ENCODE results near the gene ATG13. TPM values are rescaled to one million over a fixed set of nuclear protein-coding genes. Genes with fewer than 3 reads are reported as not detected.

The ATG13 gene
- total and polyA plus RNA-seq, 4 donors: 36.3 to 49.9 (median 41.2) TPM

DNA sequence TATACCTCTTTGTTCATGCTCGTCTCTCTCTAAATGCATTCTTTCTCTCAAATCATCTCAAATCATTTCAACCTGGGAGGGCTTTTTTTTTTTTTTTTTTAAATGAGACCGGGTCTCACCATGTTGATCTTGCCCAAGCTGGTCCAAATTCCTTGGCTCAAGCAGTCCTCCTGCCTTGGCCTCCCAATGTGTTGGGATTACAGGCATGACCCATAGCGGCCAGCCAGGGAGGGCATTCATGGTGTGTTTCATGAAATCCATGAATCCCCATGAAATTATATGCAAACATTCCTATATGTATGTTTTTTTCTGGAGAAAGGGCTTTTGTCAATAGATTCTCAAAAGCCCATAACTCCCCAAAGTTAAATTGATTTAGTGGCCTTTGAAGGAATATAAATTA is 26.2 kb downstream of the ATG13 start:
- Histone ChIP-seq H3K27me3 (ENCODE audit: control insufficient read depth in 4 of 4, insufficient read depth in 4 of 4, low read length in 3 of 4) (no peaks in the 10 kb centered on the region), H3K9ac (ENCODE audit: low read depth in 1 of 2, low read length in 2 of 2) (no peak overlapping the region), H3K4me3 (ENCODE audit: low read depth in 1 of 3, low read length in 3 of 3) (no peak overlapping the region), H3K36me3 (ENCODE audit: control insufficient read depth in 4 of 4, insufficient read depth in 3 of 4, low read depth in 1 of 4, low read length in 3 of 4) (peaks cover 6 to 28% (median 16%) of the 10 kb centered on the region in 4 donors), H3K27ac (ENCODE audit: low read depth in 1 of 2, low read length in 2 of 2) (no peak overlapping the region), H3K4me1 (ENCODE audit: control insufficient read depth in 4 of 4, insufficient read depth in 4 of 4, low read length in 3 of 4) (peaks cover 3 to 13% (median 10%) of the 10 kb centered on the region in 4 donors), H3K9me3 (ENCODE audit: control insufficient read depth in 4 of 4, low read length in 3 of 4) (no peaks in the 10 kb centered on the region)
- TF ChIP-seq RAD21 (IDR thresholded peaks at IDR 0.05) (no peak), FOXA1 (IDR thresholded peaks at IDR 0.05) (no peak), ATF3 (IDR thresholded peaks at IDR 0.05) (no peak), RXRA (IDR thresholded peaks at IDR 0.05) (no peak)
- TF ChIP-seq, protein P1, sequence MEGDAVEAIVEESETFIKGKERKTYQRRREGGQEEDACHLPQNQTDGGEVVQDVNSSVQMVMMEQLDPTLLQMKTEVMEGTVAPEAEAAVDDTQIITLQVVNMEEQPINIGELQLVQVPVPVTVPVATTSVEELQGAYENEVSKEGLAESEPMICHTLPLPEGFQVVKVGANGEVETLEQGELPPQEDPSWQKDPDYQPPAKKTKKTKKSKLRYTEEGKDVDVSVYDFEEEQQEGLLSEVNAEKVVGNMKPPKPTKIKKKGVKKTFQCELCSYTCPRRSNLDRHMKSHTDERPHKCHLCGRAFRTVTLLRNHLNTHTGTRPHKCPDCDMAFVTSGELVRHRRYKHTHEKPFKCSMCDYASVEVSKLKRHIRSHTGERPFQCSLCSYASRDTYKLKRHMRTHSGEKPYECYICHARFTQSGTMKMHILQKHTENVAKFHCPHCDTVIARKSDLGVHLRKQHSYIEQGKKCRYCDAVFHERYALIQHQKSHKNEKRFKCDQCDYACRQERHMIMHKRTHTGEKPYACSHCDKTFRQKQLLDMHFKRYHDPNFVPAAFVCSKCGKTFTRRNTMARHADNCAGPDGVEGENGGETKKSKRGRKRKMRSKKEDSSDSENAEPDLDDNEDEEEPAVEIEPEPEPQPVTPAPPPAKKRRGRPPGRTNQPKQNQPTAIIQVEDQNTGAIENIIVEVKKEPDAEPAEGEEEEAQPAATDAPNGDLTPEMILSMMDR (IDR thresholded peaks at IDR 0.05; ENCODE audit: low read depth, low read length, missing input control): no peak
- TF ChIP-seq, protein P2, sequence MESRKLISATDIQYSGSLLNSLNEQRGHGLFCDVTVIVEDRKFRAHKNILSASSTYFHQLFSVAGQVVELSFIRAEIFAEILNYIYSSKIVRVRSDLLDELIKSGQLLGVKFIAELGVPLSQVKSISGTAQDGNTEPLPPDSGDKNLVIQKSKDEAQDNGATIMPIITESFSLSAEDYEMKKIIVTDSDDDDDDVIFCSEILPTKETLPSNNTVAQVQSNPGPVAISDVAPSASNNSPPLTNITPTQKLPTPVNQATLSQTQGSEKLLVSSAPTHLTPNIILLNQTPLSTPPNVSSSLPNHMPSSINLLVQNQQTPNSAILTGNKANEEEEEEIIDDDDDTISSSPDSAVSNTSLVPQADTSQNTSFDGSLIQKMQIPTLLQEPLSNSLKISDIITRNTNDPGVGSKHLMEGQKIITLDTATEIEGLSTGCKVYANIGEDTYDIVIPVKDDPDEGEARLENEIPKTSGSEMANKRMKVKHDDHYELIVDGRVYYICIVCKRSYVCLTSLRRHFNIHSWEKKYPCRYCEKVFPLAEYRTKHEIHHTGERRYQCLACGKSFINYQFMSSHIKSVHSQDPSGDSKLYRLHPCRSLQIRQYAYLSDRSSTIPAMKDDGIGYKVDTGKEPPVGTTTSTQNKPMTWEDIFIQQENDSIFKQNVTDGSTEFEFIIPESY (IDR thresholded peaks at IDR 0.05): no peak
- TF ChIP-seq, protein P3, sequence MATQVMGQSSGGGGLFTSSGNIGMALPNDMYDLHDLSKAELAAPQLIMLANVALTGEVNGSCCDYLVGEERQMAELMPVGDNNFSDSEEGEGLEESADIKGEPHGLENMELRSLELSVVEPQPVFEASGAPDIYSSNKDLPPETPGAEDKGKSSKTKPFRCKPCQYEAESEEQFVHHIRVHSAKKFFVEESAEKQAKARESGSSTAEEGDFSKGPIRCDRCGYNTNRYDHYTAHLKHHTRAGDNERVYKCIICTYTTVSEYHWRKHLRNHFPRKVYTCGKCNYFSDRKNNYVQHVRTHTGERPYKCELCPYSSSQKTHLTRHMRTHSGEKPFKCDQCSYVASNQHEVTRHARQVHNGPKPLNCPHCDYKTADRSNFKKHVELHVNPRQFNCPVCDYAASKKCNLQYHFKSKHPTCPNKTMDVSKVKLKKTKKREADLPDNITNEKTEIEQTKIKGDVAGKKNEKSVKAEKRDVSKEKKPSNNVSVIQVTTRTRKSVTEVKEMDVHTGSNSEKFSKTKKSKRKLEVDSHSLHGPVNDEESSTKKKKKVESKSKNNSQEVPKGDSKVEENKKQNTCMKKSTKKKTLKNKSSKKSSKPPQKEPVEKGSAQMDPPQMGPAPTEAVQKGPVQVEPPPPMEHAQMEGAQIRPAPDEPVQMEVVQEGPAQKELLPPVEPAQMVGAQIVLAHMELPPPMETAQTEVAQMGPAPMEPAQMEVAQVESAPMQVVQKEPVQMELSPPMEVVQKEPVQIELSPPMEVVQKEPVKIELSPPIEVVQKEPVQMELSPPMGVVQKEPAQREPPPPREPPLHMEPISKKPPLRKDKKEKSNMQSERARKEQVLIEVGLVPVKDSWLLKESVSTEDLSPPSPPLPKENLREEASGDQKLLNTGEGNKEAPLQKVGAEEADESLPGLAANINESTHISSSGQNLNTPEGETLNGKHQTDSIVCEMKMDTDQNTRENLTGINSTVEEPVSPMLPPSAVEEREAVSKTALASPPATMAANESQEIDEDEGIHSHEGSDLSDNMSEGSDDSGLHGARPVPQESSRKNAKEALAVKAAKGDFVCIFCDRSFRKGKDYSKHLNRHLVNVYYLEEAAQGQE (IDR thresholded peaks at IDR 0.05): no peak
- 100% methylated on average over 3 of the region's 3 CpGs for WGBS
- no peak for DNase-seq (ENCODE audit: low spot score)

DNA sequence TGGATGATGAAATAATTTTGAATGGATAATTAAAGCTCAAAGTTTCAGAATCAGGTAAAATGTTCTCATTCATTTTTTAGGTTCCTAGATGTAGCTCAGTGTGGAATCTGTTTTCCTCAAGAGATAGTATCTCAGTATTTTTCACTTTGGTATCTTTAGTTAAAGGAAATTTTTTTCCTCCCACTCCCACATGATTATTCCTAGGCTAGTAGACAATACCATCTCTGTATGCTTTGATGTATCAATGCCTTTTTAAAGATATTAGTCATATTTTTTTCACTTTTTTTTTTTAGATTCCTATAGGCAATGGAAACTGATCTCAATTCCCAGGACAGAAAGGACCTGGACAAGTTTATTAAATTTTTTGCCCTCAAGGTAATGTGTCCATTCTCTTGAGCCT is 26.6 kb downstream of the ATG13 start:
- no peak overlapping the region for H3K9ac ChIP-seq (ENCODE audit: low read depth in 1 of 2, low read length in 2 of 2)
- H3K27ac ChIP-seq (ENCODE audit: low read depth in 1 of 2, low read length in 2 of 2): no peak overlapping the region
- H3K4me1 ChIP-seq (ENCODE audit: control insufficient read depth in 4 of 4, insufficient read depth in 4 of 4, low read length in 3 of 4): peaks cover 3 to 13% (median 10%) of the 10 kb centered on the region in 4 donors
- DNase-seq (ENCODE audit: low spot score): no peak
- H3K9me3 ChIP-seq (ENCODE audit: control insufficient read depth in 4 of 4, low read length in 3 of 4): no peaks in the 10 kb centered on the region
- H3K27me3 ChIP-seq (ENCODE audit: control insufficient read depth in 4 of 4, insufficient read depth in 4 of 4, low read length in 3 of 4): no peaks in the 10 kb centered on the region
- no peak overlapping the region for H3K4me3 ChIP-seq (ENCODE audit: low read depth in 1 of 3, low read length in 3 of 3)
- H3K36me3 ChIP-seq (ENCODE audit: control insufficient read depth in 4 of 4, insufficient read depth in 3 of 4, low read depth in 1 of 4, low read length in 3 of 4): peaks cover 5 to 28% (median 16%) of the 10 kb centered on the region in 4 donors
- TF ChIP-seq YY1 (IDR thresholded peaks at IDR 0.05): no peak
- TF ChIP-seq, protein P4, sequence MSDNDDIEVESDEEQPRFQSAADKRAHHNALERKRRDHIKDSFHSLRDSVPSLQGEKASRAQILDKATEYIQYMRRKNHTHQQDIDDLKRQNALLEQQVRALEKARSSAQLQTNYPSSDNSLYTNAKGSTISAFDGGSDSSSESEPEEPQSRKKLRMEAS (IDR thresholded peaks at IDR 0.05): no peak
- TF ChIP-seq JUND (IDR thresholded peaks at IDR 0.05): no peak
- no peak for TF ChIP-seq ATF3 (IDR thresholded peaks at IDR 0.05)
- no peak for TF ChIP-seq HNF4A (conservative IDR thresholded peaks at IDR 0.05)
- no peak for TF ChIP-seq HNF4G (IDR thresholded peaks at IDR 0.05)
- TF ChIP-seq, protein P3 (IDR thresholded peaks at IDR 0.05): no peak
- TF ChIP-seq, protein P2 (IDR thresholded peaks at IDR 0.05): no peak
- TF ChIP-seq EGR1 (IDR thresholded peaks at IDR 0.05; ENCODE audit: low read depth in 2 of 2): no peak
- TF ChIP-seq SP1 (IDR thresholded peaks at IDR 0.05): no peak
- no peak for TF ChIP-seq GABPA (IDR thresholded peaks at IDR 0.05 in 1 of 2, conservative IDR thresholded peaks at IDR 0.05 in 1 of 2)

All from liver (tissue), 9 donors.